ENCODE data around the gene NCOA3.

Gene NCOA3

DNA sequence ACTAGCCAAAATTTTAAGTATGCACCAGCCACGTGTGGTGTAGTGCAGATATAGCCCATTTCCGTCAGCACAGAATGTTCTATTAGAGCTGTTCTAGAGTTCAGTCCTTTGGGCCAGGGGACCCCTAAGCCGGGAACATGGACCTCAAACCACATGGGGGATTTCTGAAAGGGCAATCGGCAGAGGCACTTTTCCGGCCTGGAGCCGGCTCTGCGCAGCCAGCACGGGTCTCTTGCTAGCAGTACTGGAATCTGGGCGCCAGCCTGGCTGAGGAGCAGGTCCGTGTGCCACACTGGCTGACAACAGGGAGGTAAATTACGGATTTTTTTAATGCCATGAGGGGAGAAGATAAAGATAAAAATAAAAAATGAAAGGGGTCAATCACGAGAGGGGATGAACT, 163.1 kb downstream of the NCOA3 start:
- no peak for DNase-seq (ENCODE audit: low read depth in 2 of 2)

- no peak for DNase-seq (ENCODE audit: low read depth in 2 of 2)
Observed at GRCh38 chr20:47665221-47665991, 163.7 kb downstream of the NCOA3 start.

DNA sequence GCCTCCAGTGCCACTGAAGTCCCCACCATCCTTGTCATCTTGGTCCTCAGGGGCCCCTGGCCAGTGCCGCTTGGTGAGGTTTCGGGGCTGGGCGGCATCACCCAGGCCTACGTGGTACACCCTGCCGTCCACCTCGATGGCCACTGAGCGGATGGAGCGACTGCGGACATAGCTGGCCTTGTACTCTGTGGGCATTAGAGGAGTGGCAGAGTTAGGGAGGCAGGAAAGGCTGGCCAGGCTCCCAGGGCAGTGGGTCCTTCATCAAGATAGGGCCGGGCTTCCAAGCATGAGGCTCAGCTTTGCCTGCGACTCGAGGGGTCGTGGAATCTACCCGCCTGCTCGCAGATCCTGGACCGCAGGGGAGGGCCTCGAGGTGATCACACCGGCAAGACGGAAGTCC, 164.6 kb downstream of the NCOA3 start:
- no peak for DNase-seq (ENCODE audit: low read depth in 2 of 2)

DNA sequence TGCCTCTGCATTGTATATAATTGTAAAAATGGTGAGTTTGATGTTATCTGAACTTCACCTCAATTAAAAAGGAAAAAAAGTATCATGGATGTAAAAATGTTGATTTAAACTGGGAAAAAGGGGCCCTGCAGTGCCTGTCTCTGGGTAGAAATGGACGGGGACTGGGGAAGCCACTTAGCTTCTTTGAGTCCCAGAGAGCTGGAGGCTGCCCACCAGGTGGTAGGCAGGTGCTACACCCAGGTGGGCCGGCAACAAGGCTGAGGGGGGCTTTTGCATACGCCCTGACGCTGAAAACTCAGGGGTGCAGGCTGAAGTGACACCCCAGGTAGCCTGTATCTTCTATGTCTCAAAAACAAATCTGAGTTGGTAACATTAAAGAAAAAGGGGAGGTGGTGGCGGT, 165.4 kb downstream of the NCOA3 start:
- no peak for DNase-seq (ENCODE audit: low read depth in 2 of 2)

- no peak for DNase-seq (ENCODE audit: low read depth in 2 of 2)
Observed at GRCh38 chr20:47667531-47668312, 166.0 kb downstream of the NCOA3 start.

- DNase-seq (ENCODE audit: low read depth in 2 of 2), result no peak
Observed at GRCh38 chr20:47668313-47669151, 166.8 kb downstream of the NCOA3 start.

GRCh38 chr20:47669152-47669425, 167.4 kb downstream of the NCOA3 start:
- DNase-seq (ENCODE audit: low read depth in 2 of 2), result no peak

- DNase-seq (ENCODE audit: low read depth in 2 of 2), result no peak
Observed at GRCh38 chr20:47669489-47669888, 167.8 kb downstream of the NCOA3 start.

GRCh38 chr20:47669927-47670890, 168.5 kb downstream of the NCOA3 start:
- DNase-seq (ENCODE audit: low read depth in 2 of 2), result no peak

GRCh38 chr20:47670913-47671312, 169.2 kb downstream of the NCOA3 start:
- no peak for DNase-seq (ENCODE audit: low read depth in 2 of 2)

- DNase-seq (ENCODE audit: low read depth in 2 of 2), result no peak
Observed at GRCh38 chr20:47672166-47672565, 170.5 kb downstream of the NCOA3 start.

DNA sequence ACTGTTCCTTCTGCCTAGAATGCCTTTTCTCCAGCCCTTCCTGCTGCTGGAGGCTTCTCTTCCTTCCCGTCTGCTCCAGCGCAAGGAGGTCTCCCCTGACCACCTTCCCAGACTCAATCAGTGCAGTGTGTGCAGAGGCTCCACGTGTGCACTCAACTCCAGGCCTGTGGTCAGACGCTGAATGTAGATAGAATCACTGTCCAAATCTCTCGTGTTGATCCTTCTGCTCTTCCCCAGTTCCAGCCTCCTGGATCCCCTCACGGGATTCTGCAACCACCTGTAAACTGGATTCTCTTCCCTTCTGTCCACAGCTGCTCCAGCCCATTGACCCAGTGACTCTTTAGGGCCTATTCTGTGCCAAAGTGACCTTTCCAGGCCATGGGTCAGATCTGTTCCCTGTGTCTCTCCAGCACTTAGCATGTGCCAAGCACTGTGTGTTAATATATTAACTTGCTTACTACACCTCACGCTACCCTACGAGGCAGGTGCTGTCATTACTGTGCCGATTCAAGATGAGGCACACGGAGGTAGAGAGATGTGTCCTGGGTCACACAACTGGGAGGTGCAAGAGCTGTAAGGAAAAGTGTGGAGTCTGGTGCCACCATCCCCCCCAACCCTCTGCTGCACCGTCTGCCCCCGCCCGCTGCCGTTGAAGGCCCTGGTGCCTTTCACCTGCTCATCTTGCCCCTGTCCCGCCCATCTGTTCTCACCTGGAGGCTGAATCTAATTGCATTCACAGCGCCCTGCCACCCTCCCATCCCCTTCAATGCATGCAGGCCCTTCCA, 171.4 kb downstream of the NCOA3 start:
- DNase-seq (ENCODE audit: low read depth in 2 of 2), result no peak

DNA sequence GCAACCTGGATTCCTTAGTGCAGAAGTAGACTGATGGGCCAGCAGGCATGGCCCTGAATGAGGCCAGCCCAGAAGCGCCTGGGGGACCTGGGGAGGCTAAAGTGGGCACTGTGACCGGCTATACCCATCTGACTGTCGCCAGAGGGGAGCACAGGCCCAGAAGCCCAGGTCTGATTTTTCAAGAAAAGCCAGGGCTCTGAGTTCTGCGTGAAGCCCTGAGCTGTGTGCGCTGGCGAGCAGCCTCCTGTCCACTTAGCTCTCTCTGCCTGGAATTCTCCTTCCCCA, 171.9 kb downstream of the NCOA3 start:
- no peak for DNase-seq (ENCODE audit: low read depth in 2 of 2)

- no peak for DNase-seq (ENCODE audit: low read depth in 2 of 2)
Observed at GRCh38 chr20:47674145-47674544, 172.5 kb downstream of the NCOA3 start.

- DNase-seq (ENCODE audit: low read depth in 2 of 2), result no peak
Observed at GRCh38 chr20:47674686-47675085, 173.0 kb downstream of the NCOA3 start.

DNA sequence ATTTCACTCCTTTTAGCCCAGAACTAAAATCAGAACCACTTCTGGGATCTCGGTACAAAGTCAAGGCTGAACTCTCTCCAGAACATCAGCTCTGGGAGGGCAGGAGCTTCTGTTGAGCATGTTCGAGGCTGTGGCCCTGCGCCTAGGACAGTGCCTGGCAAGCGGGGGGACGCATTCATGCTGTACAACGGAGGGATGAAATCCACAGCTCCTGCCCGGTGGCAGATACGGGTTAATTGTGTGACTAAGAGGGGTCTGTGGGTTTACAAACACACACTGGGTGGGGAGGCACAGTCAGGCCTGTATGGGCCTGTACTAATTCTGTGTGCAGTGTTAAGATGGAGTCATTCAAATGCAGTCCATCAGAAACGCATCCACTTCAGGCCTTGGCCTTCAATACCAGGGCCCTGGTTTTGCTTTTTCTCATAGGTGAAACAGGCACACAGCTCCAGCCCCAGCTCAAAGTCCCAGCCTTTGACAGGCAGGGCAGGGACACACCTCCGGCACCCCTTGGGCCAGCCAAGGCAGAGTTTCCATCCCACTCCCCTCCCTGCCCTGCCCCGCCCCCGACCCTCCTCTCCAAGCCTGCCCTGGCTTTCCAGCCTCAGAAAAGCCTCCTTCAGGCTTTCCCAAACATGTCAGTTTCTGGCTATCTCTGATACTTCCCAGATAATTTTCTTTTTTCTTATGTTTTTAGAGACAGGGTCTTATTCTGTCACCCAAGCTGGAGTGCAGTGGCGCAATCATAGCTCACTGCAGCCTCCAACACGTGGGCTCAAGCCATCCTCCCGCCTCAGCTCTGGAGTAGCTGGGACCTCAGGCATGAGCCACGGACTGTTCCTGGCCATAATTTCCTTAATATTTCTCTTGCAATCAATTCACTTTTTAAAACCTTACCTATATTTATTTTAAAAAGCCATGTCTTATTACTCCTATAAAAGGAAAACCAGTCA, 173.8 kb downstream of the NCOA3 start:
- no peak for DNase-seq (ENCODE audit: low read depth in 2 of 2)

GRCh38 chr20:47676219-47676721, 174.6 kb downstream of the NCOA3 start:
- no peak for DNase-seq (ENCODE audit: low read depth in 2 of 2)

DNA sequence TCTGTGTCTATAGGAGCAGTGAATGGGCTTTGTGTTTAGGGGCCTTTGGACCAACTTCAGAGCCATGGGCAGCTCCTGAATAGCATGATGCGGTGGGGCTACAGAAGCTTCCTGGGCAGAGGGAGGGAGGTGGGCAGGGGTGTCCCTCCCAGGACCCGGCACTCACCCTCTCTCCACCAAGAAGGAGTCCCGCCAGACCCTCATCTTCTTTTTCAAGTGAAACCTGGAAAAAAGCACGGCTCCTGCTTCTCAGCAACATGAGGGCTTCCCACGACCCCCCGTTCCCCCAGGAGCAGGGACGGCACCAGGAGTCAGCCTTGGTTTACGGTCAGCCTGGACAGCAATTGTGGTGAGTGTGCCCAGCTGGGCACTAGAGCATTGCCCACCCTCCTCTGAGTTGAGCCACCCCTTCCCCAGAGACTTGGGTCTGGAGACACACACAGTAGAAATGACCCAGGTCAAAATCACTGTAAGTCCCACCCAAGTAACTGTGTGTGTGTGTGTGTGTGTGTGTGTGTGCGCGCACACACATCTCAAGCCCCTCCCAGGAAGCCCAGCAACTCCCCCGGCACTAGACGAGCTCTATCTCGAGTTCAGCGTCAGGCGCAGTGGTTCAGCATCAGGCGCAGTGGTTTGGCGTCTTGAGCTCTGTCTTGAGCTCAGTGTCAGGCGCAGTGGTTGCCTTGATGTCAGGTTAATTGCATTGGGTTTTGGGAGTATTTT, 175.4 kb downstream of the NCOA3 start:
- DNase-seq (ENCODE audit: low read depth in 2 of 2), result no peak
